HEK293 (cell line): ENCODE data around the gene LRP8.

Experiments used
- CTCF ChIA-PET: fragments of 350-600 bp; formaldehyde crosslinking; extraction: SDS; loops from one replicate; lab custom pipeline; 2021; ENCODE audit warnings: antibody characterized with exemption; lab: Yijun Ruan, JAX
- POLR2A ChIA-PET: fragments of 300-600 bp; formaldehyde crosslinking; extraction: SDS; loops from one replicate; lab custom pipeline; 2020; ENCODE audit warnings: antibody characterized with exemption, inconsistent platforms; lab: Yijun Ruan, JAX
- H3K27ac ChIP-seq: fragments of 200-500 bp; sonication (Bioruptor generic); 2 replicates; pipeline ENCODE4 v1.5.1; 2014; ENCODE audit warnings: low read depth, low read length, control low read depth, inconsistent platforms; ENCODE audit errors: extremely low read depth
- H3K36me3 ChIP-seq, 2 experiments: fragments of 200-500 bp in 1 of 2; sonication (Bioruptor generic) in 1 of 2; 1 replicate in 1 of 2; 2 replicates in 1 of 2; pipeline ENCODE4 v1.5.1; 2014 to 2017; ENCODE audit warnings: inconsistent platforms in 2 of 2, low read length in 2 of 2; ENCODE audit not compliant: control insufficient read depth in 2 of 2, insufficient read depth in 1 of 2
- H3K4me1 ChIP-seq: fragments of 200-500 bp; sonication (Bioruptor generic); 2 replicates; pipeline ENCODE4 v1.5.1; 2014; ENCODE audit warnings: mild to moderate bottlenecking, low read length, inconsistent platforms; ENCODE audit not compliant: control insufficient read depth, insufficient read depth
- H3K4me3 ChIP-seq: 2 replicates; pipeline ENCODE4 v1.5.1; 2011; ENCODE audit warnings: low read depth, mild to moderate bottlenecking, control low read depth, low read length, moderate library complexity
- H3K9me3 ChIP-seq: fragments of 200-500 bp; sonication (Bioruptor generic); 2 replicates; pipeline ENCODE4 v1.5.1; 2014; ENCODE audit warnings: low read depth, low read length, inconsistent platforms; ENCODE audit not compliant: control insufficient read depth, insufficient read depth
- EGR2 ChIP-seq: fragments of 450-650 bp; formaldehyde crosslinking; IDR thresholded peaks from 2 replicates; pipeline ENCODE4 v1.5.1; 2016; ENCODE audit warnings: low read depth, missing biosample characterization, missing genetic modification characterization
- GLIS1 ChIP-seq: fragments of 450-650 bp; formaldehyde crosslinking; IDR thresholded peaks from 2 replicates; pipeline ENCODE4 v1.5.1; 2016; ENCODE audit warnings: missing biosample characterization, missing genetic modification characterization
- GLIS2 ChIP-seq: fragments of 450-650 bp; formaldehyde crosslinking; IDR thresholded peaks from 2 replicates; pipeline ENCODE4 v1.5.1; 2016; ENCODE audit warnings: missing biosample characterization, missing genetic modification characterization
- ZBTB17 ChIP-seq: fragments of 450-650 bp; formaldehyde crosslinking; IDR thresholded peaks from 2 replicates; pipeline ENCODE4 v1.5.1; 2016; ENCODE audit warnings: missing biosample characterization, missing genetic modification characterization
- ZFHX2 ChIP-seq: fragments of 450-650 bp; formaldehyde crosslinking; conservative IDR thresholded peaks from 2 replicates; pipeline ENCODE4 v1.5.1; 2016; ENCODE audit warnings: missing biosample characterization, missing genetic modification characterization
- ZFP41 ChIP-seq: fragments of 450-650 bp; formaldehyde crosslinking; IDR thresholded peaks from 2 replicates; pipeline ENCODE4 v1.5.1; 2016; ENCODE audit warnings: missing biosample characterization, missing genetic modification characterization, borderline replicate concordance
- ZIC2 ChIP-seq: fragments of 450-650 bp; formaldehyde crosslinking; IDR thresholded peaks from 2 replicates; pipeline ENCODE4 v1.5.1; 2016; ENCODE audit warnings: missing biosample characterization, missing genetic modification characterization
- ZNF140 ChIP-seq: fragments of 450-650 bp; formaldehyde crosslinking; IDR thresholded peaks from 2 replicates; pipeline ENCODE4 v1.5.1; 2016; ENCODE audit warnings: missing biosample characterization, missing genetic modification characterization
- ZNF239 ChIP-seq: fragments of 450-650 bp; formaldehyde crosslinking; IDR thresholded peaks from 2 replicates; pipeline ENCODE4 v1.5.1; 2016; ENCODE audit warnings: missing biosample characterization, missing genetic modification characterization
- ZNF341 ChIP-seq: fragments of 450-650 bp; formaldehyde crosslinking; IDR thresholded peaks from 2 replicates; pipeline ENCODE4; 2016; ENCODE audit warnings: low read depth, missing biosample characterization, missing genetic modification characterization
- ZNF654 ChIP-seq: fragments of 450-650 bp; formaldehyde crosslinking; IDR thresholded peaks from 2 replicates; pipeline ENCODE4 v1.5.1; 2016; ENCODE audit warnings: low read depth, missing biosample characterization, missing genetic modification characterization
- ZNF747 ChIP-seq: fragments of 450-650 bp; formaldehyde crosslinking; IDR thresholded peaks from 2 replicates; pipeline ENCODE4 v1.5.1; 2016; ENCODE audit warnings: missing biosample characterization, missing genetic modification characterization
- ZSCAN5A ChIP-seq: fragments of 450-650 bp; formaldehyde crosslinking; IDR thresholded peaks from 2 replicates; pipeline ENCODE4 v1.5.1; 2016; ENCODE audit warnings: missing biosample characterization, missing genetic modification characterization
- TF ChIP-seq, protein P1 (sequence below): fragments of 450-650 bp; formaldehyde crosslinking; IDR thresholded peaks from 2 replicates; pipeline ENCODE4 v1.5.1; 2017; ENCODE audit warnings: missing biosample characterization, missing genetic modification characterization
- TF ChIP-seq, protein P2 (sequence below): fragments of 450-650 bp; formaldehyde crosslinking; IDR thresholded peaks from 2 replicates; pipeline ENCODE4 v1.5.1; 2016; ENCODE audit warnings: missing biosample characterization, missing genetic modification characterization, borderline replicate concordance

LRP8 gene

DNA sequence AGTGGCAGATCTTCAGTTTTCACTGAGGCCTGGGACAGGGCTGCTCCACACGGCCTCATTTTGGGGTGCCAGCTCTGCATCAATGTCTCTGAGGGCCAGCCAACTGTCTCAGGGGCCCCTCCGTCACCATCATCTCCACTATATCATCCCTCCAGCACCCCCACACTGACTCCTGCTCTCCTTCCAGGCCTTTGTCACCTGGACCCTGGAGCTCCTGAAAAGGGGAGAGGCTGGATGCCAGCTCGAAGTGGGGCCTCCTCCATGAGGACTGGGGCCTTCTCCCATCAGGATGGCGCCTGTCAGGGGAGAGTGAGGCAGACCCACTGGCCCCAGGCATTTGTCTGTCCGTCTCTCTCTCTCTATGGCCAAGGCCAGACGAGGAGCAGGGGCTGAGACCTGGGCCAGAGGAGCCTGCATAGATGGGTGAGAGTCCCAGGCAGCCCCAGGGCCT lies 44.7 kb upstream of the LRP8 start (continued):
- TF ChIP-seq ZSCAN5A (tag by site-specific recombination) (no peak), ZFP41 (tag by site-specific recombination) (no peak), ZNF239 (tag by site-specific recombination) (no peak), GLIS1 (tag by site-specific recombination) (no peak)

DNA sequence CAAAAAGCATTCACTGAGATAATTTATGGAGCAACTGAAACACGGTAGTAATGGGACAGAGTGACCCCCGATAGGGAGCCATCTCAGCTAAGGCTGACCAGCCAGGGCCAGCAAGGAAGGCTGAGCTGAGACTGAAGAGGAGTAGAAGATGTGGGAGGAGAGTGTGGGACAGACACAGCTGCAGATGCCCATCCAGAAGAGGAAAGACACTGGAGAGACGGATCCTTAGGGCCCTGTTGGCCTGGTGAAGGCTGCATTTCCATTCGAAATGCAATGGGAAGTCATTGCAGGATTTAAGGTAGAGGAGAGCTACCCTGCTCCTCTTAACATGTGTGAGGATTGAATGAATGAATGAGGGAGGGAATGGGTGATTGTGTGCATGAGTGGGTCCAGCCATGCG lies 44.0 kb upstream of the LRP8 start:
- CTCF ChIA-PET, result no interaction called here
- H3K4me3 ChIP-seq, result no peak overlapping the region
- H3K27ac ChIP-seq, result no peak overlapping the region
- no peaks in the 10 kb centered on the region for H3K4me1 ChIP-seq
- H3K36me3 ChIP-seq, result no peaks in the 10 kb centered on the region
- H3K9me3 ChIP-seq, result no peaks in the 10 kb centered on the region
- POLR2A ChIA-PET, result interaction anchor here (1.0 kb wide), 1 partner anchor 11 kb away, joined by 3 read pairs; no protein-coding TSS in a partner anchor
- peak; percentile 51; the same call in 1 of the 2 replicates for TF ChIP-seq EGR2 (tag by site-specific recombination)
- peak; percentile 69 for TF ChIP-seq ZFHX2
- peak; percentile 17; the same call in 1 of the 2 replicates for TF ChIP-seq ZBTB17 (tag by site-specific recombination)
- no peak for TF ChIP-seq ZNF654 (tag by site-specific recombination)

- Histone ChIP-seq H3K4me1 (no peaks in the 10 kb centered on the region), H3K27ac (no peak overlapping the region), H3K9me3 (no peaks in the 10 kb centered on the region), H3K36me3 (no peaks in the 10 kb centered on the region)
- POLR2A ChIA-PET, result interaction anchor here (1.0 kb wide), 1 partner anchor 12 kb away, joined by 3 read pairs; no protein-coding TSS in a partner anchor
- CTCF ChIA-PET, result no interaction called here
- TF ChIP-seq ZNF341, result peak; percentile 71
- TF ChIP-seq GLIS2, result peak; percentile 12; the same call in 1 of the 2 replicates
- TF ChIP-seq EGR2 (tag by site-specific recombination), result peak; percentile 42; the same call in 1 of the 2 replicates
- TF ChIP-seq, protein P1, sequence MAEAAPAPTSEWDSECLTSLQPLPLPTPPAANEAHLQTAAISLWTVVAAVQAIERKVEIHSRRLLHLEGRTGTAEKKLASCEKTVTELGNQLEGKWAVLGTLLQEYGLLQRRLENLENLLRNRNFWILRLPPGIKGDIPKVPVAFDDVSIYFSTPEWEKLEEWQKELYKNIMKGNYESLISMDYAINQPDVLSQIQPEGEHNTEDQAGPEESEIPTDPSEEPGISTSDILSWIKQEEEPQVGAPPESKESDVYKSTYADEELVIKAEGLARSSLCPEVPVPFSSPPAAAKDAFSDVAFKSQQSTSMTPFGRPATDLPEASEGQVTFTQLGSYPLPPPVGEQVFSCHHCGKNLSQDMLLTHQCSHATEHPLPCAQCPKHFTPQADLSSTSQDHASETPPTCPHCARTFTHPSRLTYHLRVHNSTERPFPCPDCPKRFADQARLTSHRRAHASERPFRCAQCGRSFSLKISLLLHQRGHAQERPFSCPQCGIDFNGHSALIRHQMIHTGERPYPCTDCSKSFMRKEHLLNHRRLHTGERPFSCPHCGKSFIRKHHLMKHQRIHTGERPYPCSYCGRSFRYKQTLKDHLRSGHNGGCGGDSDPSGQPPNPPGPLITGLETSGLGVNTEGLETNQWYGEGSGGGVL, result peak; percentile 25; the same call in 1 of the 2 replicates
- TF ChIP-seq ZNF140, result no peak
- TF ChIP-seq, protein P2, sequence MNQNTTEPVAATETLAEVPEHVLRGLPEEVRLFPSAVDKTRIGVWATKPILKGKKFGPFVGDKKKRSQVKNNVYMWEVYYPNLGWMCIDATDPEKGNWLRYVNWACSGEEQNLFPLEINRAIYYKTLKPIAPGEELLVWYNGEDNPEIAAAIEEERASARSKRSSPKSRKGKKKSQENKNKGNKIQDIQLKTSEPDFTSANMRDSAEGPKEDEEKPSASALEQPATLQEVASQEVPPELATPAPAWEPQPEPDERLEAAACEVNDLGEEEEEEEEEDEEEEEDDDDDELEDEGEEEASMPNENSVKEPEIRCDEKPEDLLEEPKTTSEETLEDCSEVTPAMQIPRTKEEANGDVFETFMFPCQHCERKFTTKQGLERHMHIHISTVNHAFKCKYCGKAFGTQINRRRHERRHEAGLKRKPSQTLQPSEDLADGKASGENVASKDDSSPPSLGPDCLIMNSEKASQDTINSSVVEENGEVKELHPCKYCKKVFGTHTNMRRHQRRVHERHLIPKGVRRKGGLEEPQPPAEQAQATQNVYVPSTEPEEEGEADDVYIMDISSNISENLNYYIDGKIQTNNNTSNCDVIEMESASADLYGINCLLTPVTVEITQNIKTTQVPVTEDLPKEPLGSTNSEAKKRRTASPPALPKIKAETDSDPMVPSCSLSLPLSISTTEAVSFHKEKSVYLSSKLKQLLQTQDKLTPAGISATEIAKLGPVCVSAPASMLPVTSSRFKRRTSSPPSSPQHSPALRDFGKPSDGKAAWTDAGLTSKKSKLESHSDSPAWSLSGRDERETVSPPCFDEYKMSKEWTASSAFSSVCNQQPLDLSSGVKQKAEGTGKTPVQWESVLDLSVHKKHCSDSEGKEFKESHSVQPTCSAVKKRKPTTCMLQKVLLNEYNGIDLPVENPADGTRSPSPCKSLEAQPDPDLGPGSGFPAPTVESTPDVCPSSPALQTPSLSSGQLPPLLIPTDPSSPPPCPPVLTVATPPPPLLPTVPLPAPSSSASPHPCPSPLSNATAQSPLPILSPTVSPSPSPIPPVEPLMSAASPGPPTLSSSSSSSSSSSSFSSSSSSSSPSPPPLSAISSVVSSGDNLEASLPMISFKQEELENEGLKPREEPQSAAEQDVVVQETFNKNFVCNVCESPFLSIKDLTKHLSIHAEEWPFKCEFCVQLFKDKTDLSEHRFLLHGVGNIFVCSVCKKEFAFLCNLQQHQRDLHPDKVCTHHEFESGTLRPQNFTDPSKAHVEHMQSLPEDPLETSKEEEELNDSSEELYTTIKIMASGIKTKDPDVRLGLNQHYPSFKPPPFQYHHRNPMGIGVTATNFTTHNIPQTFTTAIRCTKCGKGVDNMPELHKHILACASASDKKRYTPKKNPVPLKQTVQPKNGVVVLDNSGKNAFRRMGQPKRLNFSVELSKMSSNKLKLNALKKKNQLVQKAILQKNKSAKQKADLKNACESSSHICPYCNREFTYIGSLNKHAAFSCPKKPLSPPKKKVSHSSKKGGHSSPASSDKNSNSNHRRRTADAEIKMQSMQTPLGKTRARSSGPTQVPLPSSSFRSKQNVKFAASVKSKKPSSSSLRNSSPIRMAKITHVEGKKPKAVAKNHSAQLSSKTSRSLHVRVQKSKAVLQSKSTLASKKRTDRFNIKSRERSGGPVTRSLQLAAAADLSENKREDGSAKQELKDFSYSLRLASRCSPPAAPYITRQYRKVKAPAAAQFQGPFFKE (tag by site-specific recombination), result no peak
- TF ChIP-seq ZNF747 (tag by site-specific recombination), result no peak
- TF ChIP-seq ZIC2 (tag by site-specific recombination), result peak; percentile 97
- peak; percentile 34; the same call in 1 of the 2 replicates for TF ChIP-seq ZFHX2
- TF ChIP-seq, all 188 proteins: peak for 6
- no peak overlapping the region for H3K4me3 ChIP-seq
Measured at GRCh38 chr1:53371121-53371666, 43.3 kb upstream of the LRP8 start.
